ENCODE results near the gene TBCK. TPM values are rescaled to one million over a fixed set of nuclear protein-coding genes. Genes with fewer than 3 reads are reported as not detected.

TBCK gene
- total and polyA plus RNA-seq, 4 experiments from 2014 or later, result 23.7 to 62.3 (median 43.1) TPM

DNA sequence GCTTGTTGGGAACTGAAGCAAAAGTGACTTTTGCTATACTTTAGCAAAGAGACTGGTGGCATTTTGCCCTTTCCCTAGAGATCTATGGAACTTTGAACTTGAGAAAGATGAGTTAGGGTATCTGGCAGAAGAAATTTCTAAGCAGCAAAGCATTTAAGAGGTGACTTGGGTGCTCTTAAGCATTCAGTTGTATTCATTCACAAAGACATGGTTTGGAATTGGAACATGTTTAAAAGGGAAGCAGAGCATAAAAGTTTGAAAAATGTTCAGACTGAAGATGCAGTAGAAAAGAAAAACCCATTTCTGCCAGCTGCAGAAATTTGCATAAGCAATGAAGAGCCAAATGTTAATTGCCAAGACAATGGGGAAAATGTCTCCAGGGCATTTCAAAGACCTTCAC lies 21.9 kb upstream of the TBCK start:
- H3K4me3 ChIP-seq (ENCODE audit: low read length in 2 of 2), result no peak overlapping the region
- ChIA-PET CTCF (ENCODE audit: partially characterized antibody) (no interaction called here), POLR2A (ENCODE audit: partially characterized antibody) (no interaction called here)
- no peaks in the 10 kb centered on the region for H3K27me3 Mint-ChIP-seq
- H3K27ac ChIP-seq (ENCODE audit: low read depth, low read length), result no peak overlapping the region
- no peaks in the 10 kb centered on the region for H3K9me3 ChIP-seq (ENCODE audit: control insufficient read depth in 1 of 2, low read length in 2 of 2)
- H3K4me1 Mint-ChIP-seq, result peaks cover 29 to 48% (median 39%) of the 10 kb centered on the region in 4 donors
- H3K27ac Mint-ChIP-seq, result no peak overlapping the region
- peaks cover 6 to 21% (median 10%) of the 10 kb centered on the region in 8 donors for H3K9me3 Mint-ChIP-seq
- peaks cover 80 to 89% of the 10 kb centered on the region in 2 donors for H3K36me3 Mint-ChIP-seq
- peaks cover 42% of the 10 kb centered on the region for H3K36me3 ChIP-seq (ENCODE audit: insufficient read depth, low read length)
- no peak for DNase-seq
- intact Hi-C loops (cut with micrococcal nuclease), result no loop called here
- H3K27me3 ChIP-seq (ENCODE audit: insufficient read depth, low read length), result no peaks in the 10 kb centered on the region
- peak overlapping the region in 1 of 8 donors; percentile 32 for H3K4me3 Mint-ChIP-seq
- H3K4me1 ChIP-seq (ENCODE audit: insufficient read depth, low read length), result peaks cover 18% of the 10 kb centered on the region

DNA sequence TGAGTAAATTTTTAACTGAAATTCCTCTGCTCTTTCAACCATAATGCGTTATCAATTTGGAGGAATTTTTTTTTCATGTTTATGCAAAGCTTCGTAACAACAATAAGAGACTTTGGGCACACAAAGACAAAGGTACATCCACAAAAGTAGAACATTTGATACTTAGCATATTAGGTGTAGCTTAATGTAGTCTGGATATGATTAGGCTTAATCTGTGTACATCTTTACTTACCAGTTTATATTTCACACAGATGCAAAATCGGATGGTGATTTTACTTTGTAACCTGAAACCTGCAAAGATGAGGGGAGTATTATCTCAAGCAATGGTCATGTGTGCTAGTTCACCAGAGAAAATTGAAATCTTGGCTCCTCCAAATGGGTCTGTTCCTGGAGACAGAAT lies 20.6 kb upstream of the TBCK start:
- CTCF ChIA-PET (ENCODE audit: partially characterized antibody), result no interaction called here

GRCh38 chr4:106334741-106335470 lies 18.9 kb upstream of the TBCK start:
- no peak for DNase-seq
- no peaks in the 10 kb centered on the region for H3K27me3 ChIP-seq (ENCODE audit: insufficient read depth, low read length)
- POLR2A ChIA-PET (ENCODE audit: partially characterized antibody), result interaction anchor here (0.6 kb wide), 1 partner anchor 190 kb away, joined by 3 read pairs; no protein-coding TSS in a partner anchor
- H3K9me3 Mint-ChIP-seq, result peaks cover 5 to 16% (median 10%) of the 10 kb centered on the region in 8 donors
- intact Hi-C loops (cut with micrococcal nuclease), result no loop called here
- H3K27me3 Mint-ChIP-seq, result no peaks in the 10 kb centered on the region
- H3K9me3 ChIP-seq (ENCODE audit: control insufficient read depth in 1 of 2, low read length in 2 of 2), result no peaks in the 10 kb centered on the region
- peaks cover 10 to 19% (median 13%) of the 10 kb centered on the region in 4 donors for H3K4me1 Mint-ChIP-seq
- H3K27ac ChIP-seq (ENCODE audit: low read depth, low read length), result no peak overlapping the region
- no peak overlapping the region for H3K27ac Mint-ChIP-seq
- H3K4me3 Mint-ChIP-seq, result no peak overlapping the region
- CTCF ChIA-PET (ENCODE audit: partially characterized antibody), result no interaction called here
- peaks cover under 1% of the 10 kb centered on the region for H3K4me1 ChIP-seq (ENCODE audit: insufficient read depth, low read length)
- peaks cover 53% of the 10 kb centered on the region for H3K36me3 ChIP-seq (ENCODE audit: insufficient read depth, low read length)
- no peak overlapping the region for H3K4me3 ChIP-seq (ENCODE audit: low read length in 2 of 2)
- peaks cover 78 to 83% of the 10 kb centered on the region in 2 donors for H3K36me3 Mint-ChIP-seq

More for the DNA sequence above, 20.6 kb upstream of the TBCK start:
- POLR2A ChIA-PET (ENCODE audit: partially characterized antibody), result no interaction called here
- H3K4me3 Mint-ChIP-seq, result no peak overlapping the region
- no peak for DNase-seq
- intact Hi-C loops (cut with micrococcal nuclease), result no loop called here
- Histone ChIP-seq H3K4me1 (ENCODE audit: insufficient read depth, low read length) (peaks cover 14% of the 10 kb centered on the region), H3K27ac (ENCODE audit: low read depth, low read length) (no peak overlapping the region), H3K4me3 (ENCODE audit: low read length in 2 of 2) (no peak overlapping the region), H3K27me3 (ENCODE audit: insufficient read depth, low read length) (no peaks in the 10 kb centered on the region), H3K36me3 (ENCODE audit: insufficient read depth, low read length) (peaks cover 47% of the 10 kb centered on the region), H3K9me3 (ENCODE audit: control insufficient read depth in 1 of 2, low read length in 2 of 2) (no peaks in the 10 kb centered on the region)
- H3K27ac Mint-ChIP-seq, result no peak overlapping the region
- peaks cover 6 to 21% (median 10%) of the 10 kb centered on the region in 8 donors for H3K9me3 Mint-ChIP-seq
- peaks cover 22 to 36% (median 28%) of the 10 kb centered on the region in 4 donors for H3K4me1 Mint-ChIP-seq
- H3K27me3 Mint-ChIP-seq, result no peaks in the 10 kb centered on the region
- peaks cover 81 to 90% of the 10 kb centered on the region in 2 donors for H3K36me3 Mint-ChIP-seq

GRCh38 chr4:106333186-106333585 lies 17.2 kb upstream of the TBCK start:
- H3K4me3 ChIP-seq (ENCODE audit: low read length in 2 of 2), result no peak overlapping the region

GRCh38 chr4:106329041-106329618 lies 13.1 kb upstream of the TBCK start:
- H3K27me3 Mint-ChIP-seq, result no peaks in the 10 kb centered on the region

More at GRCh38 chr4:106333186-106333585, 17.2 kb upstream of the TBCK start:
- ChIA-PET CTCF (ENCODE audit: partially characterized antibody) (no interaction called here), POLR2A (ENCODE audit: partially characterized antibody) (no interaction called here)
- H3K27ac Mint-ChIP-seq, result peak overlapping the region in 1 of 7 donors; percentile 37
- no peaks in the 10 kb centered on the region for H3K27me3 ChIP-seq (ENCODE audit: insufficient read depth, low read length)
- no peak overlapping the region for H3K4me3 Mint-ChIP-seq
- no peaks in the 10 kb centered on the region for H3K9me3 ChIP-seq (ENCODE audit: control insufficient read depth in 1 of 2, low read length in 2 of 2)
- H3K9me3 Mint-ChIP-seq, result peaks cover 5 to 16% (median 8%) of the 10 kb centered on the region in 8 donors
- no peak for DNase-seq
- no peaks in the 10 kb centered on the region for H3K4me1 ChIP-seq (ENCODE audit: insufficient read depth, low read length)
- intact Hi-C loops (cut with micrococcal nuclease), result no loop called here
- no peaks in the 10 kb centered on the region for H3K27me3 Mint-ChIP-seq
- peaks cover 74 to 77% of the 10 kb centered on the region in 2 donors for H3K36me3 Mint-ChIP-seq
- H3K36me3 ChIP-seq (ENCODE audit: insufficient read depth, low read length), result peaks cover 56% of the 10 kb centered on the region
- no peak overlapping the region for H3K27ac ChIP-seq (ENCODE audit: low read depth, low read length)
- H3K4me1 Mint-ChIP-seq, result peaks cover 5 to 10% (median 9%) of the 10 kb centered on the region in 4 donors

DNA sequence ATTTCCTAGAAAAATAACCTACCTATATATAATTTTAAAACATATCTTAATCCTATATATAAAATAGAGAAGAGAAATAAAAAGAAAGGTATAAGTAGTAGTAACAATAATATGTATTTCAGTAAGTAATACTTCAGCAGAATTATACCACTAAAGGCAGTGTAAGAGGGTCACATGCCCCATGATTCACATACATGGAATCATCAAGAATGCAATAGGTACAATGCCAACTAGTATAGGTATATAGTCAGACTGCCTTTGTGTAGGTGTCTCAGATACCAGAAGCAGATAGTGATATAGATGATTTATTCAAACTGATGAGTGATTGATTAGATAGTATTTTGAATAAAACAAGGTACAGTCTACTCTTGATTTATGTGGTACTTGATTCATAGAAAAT lies 9.8 kb upstream of the TBCK start:
- Mint-ChIP-seq H3K27me3 (no peaks in the 10 kb centered on the region), H3K9me3 (peaks cover 0 to 3% (median 0%) of the 10 kb centered on the region in 8 donors), H3K36me3 (peaks cover 39 to 44% of the 10 kb centered on the region in 2 donors), H3K4me1 (peaks cover 7 to 15% (median 10%) of the 10 kb centered on the region in 4 donors), H3K27ac (no peak overlapping the region), H3K4me3 (no peak overlapping the region)
- intact Hi-C loops (cut with micrococcal nuclease), result no loop called here
- Histone ChIP-seq H3K27ac (ENCODE audit: low read depth, low read length) (no peak overlapping the region), H3K4me1 (ENCODE audit: insufficient read depth, low read length) (peaks cover 9% of the 10 kb centered on the region), H3K36me3 (ENCODE audit: insufficient read depth, low read length) (peaks cover 31% of the 10 kb centered on the region), H3K27me3 (ENCODE audit: insufficient read depth, low read length) (no peaks in the 10 kb centered on the region), H3K9me3 (ENCODE audit: control insufficient read depth in 1 of 2, low read length in 2 of 2) (no peaks in the 10 kb centered on the region), H3K4me3 (ENCODE audit: low read length in 2 of 2) (no peak overlapping the region)
- CTCF ChIA-PET (ENCODE audit: partially characterized antibody), result no interaction called here
- POLR2A ChIA-PET (ENCODE audit: partially characterized antibody), result no interaction called here
- no peak for DNase-seq

More at GRCh38 chr4:106329041-106329618, 13.1 kb upstream of the TBCK start:
- Mint-ChIP-seq H3K9me3 (no peaks in the 10 kb centered on the region), H3K27ac (peak overlapping the region in 2 of 7 donors; percentile 5 to 17), H3K36me3 (peaks cover 58 to 64% of the 10 kb centered on the region in 2 donors), H3K4me1 (peaks cover 4 to 9% (median 6%) of the 10 kb centered on the region in 4 donors), H3K4me3 (no peak overlapping the region)
- no peaks in the 10 kb centered on the region for H3K4me1 ChIP-seq (ENCODE audit: insufficient read depth, low read length)
- ChIA-PET CTCF (ENCODE audit: partially characterized antibody) (interaction anchor here (0.7 to 2.4 kb wide), 7 partner anchors 9 to 1594 kb away, joined by 3 to 7 read pairs (median 3); partner anchors contain the start of genes AIMP1 and TBCK), POLR2A (ENCODE audit: partially characterized antibody) (interaction anchor here (1.5 kb wide), 1 partner anchor 13 kb away, joined by 7 read pairs; the partner anchor contains the start of genes AIMP1 and TBCK)
- intact Hi-C loops (cut with micrococcal nuclease), result no loop called here
- H3K27ac ChIP-seq (ENCODE audit: low read depth, low read length), result no peak overlapping the region
- no peak overlapping the region for H3K4me3 ChIP-seq (ENCODE audit: low read length in 2 of 2)
- H3K27me3 ChIP-seq (ENCODE audit: insufficient read depth, low read length), result no peaks in the 10 kb centered on the region
- DNase-seq, result peak in 2 of 5 donors; percentile 16 to 34
- peaks cover 53% of the 10 kb centered on the region for H3K36me3 ChIP-seq (ENCODE audit: insufficient read depth, low read length)
- no peaks in the 10 kb centered on the region for H3K9me3 ChIP-seq (ENCODE audit: control insufficient read depth in 1 of 2, low read length in 2 of 2)

DNA sequence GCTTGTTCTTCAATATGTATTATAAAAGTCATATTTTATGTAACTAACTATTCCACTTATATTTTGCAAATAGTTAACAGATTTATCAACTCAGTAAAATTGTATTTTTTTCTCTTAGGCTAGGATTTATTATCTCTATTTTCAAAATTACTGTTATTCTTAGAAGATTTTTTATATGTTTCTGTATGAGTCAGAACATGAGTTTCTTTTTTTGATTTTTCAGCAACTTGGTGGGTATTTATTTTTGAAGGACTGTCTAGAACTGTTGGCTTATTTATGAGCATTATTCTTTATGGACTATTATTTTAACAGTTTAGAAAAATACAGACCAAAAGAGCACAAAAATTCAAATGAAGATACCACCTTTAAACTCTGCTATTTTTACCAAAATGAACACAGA lies 7.1 kb upstream of the TBCK start:
- intact Hi-C loops (cut with micrococcal nuclease), result no loop called here
- Mint-ChIP-seq H3K4me3 (no peak overlapping the region), H3K9me3 (peaks cover 0 to 5% (median 0%) of the 10 kb centered on the region in 8 donors), H3K4me1 (peaks cover 15 to 28% (median 19%) of the 10 kb centered on the region in 4 donors), H3K27me3 (no peaks in the 10 kb centered on the region), H3K27ac (peak overlapping the region in 1 of 7 donors; percentile 79), H3K36me3 (peaks cover 34 to 36% of the 10 kb centered on the region in 2 donors)
- no peak overlapping the region for H3K27ac ChIP-seq (ENCODE audit: low read depth, low read length)
- H3K36me3 ChIP-seq (ENCODE audit: insufficient read depth, low read length), result peaks cover 20% of the 10 kb centered on the region
- H3K4me1 ChIP-seq (ENCODE audit: insufficient read depth, low read length), result peaks cover 27% of the 10 kb centered on the region
- H3K27me3 ChIP-seq (ENCODE audit: insufficient read depth, low read length), result no peaks in the 10 kb centered on the region
- ChIA-PET CTCF (ENCODE audit: partially characterized antibody) (no interaction called here), POLR2A (ENCODE audit: partially characterized antibody) (no interaction called here)
- H3K4me3 ChIP-seq (ENCODE audit: low read length in 2 of 2), result no peak overlapping the region
- DNase-seq, result no peak
- H3K9me3 ChIP-seq (ENCODE audit: control insufficient read depth in 1 of 2, low read length in 2 of 2), result no peaks in the 10 kb centered on the region
